Tibial artery (tissue), 4 donors: Measurements from ENCODE around the gene QPCT.

Experiments
- DNase-seq, 2 donors: peaks; one replicate each; pipeline ENCODE4 v3.0.0-alpha.2; 2019
- H3K27ac ChIP-seq, 2 donors: fragments of 200-600 bp; sonication (generic) in 1 of 2; 1 replicate in 1 of 2; 2 replicates in 1 of 2; pipeline ENCODE4 v1.5.1; 2018 to 2019; ENCODE audit warnings: mild to moderate bottlenecking in 1 of 2
- H3K27me3 ChIP-seq, 2 donors: fragments of 200-600 bp; sonication (generic) in 1 of 2; one replicate each; pipeline versions ENCODE4 v1.5.1 to v1.6.0; 2016 to 2019
- H3K36me3 ChIP-seq, 3 donors: fragments of 200-600 bp; sonication (generic) in 2 of 3; one replicate each; pipeline ENCODE4 v1.5.1; 2016 to 2019; ENCODE audit warnings: mild to moderate bottlenecking in 2 of 3
- H3K4me1 ChIP-seq, 4 donors: fragments of 200-600 bp; sonication (generic) in 2 of 4; 1 replicate in 3 of 4; 2 replicates in 1 of 4; pipeline ENCODE4 v1.5.1; 2016 to 2019
- H3K4me3 ChIP-seq, 2 donors: fragments of 200-600 bp; sonication (generic) in 1 of 2; 1 replicate in 1 of 2; 2 replicates in 1 of 2; pipeline ENCODE4 v1.5.1; 2018 to 2019; ENCODE audit warnings: mild to moderate bottlenecking in 2 of 2
- H3K9me3 ChIP-seq, 3 donors: fragments of 200-600 bp; sonication (generic) in 1 of 3; one replicate each; pipeline ENCODE4 v1.5.1; 2016 to 2019
- intact Hi-C: fragments of 100-400 bp; cut with DNase I; formaldehyde crosslinking; loops from one replicate; pipeline ENCODE4 v1.15.0; 2023; ENCODE audit warnings: low total_unique reads
- TF ChIP-seq, protein P1 (sequence below), 2 experiments: fragments of 200-600 bp in 1 of 2; fragments of 450-650 bp in 1 of 2; IDR thresholded peaks; one replicate each; pipeline ENCODE4 v1.5.1; 2017 to 2019; ENCODE audit warnings: antibody characterized with exemption in 2 of 2, mild to moderate bottlenecking in 1 of 2, moderate library complexity in 1 of 2

QPCT gene

DNA sequence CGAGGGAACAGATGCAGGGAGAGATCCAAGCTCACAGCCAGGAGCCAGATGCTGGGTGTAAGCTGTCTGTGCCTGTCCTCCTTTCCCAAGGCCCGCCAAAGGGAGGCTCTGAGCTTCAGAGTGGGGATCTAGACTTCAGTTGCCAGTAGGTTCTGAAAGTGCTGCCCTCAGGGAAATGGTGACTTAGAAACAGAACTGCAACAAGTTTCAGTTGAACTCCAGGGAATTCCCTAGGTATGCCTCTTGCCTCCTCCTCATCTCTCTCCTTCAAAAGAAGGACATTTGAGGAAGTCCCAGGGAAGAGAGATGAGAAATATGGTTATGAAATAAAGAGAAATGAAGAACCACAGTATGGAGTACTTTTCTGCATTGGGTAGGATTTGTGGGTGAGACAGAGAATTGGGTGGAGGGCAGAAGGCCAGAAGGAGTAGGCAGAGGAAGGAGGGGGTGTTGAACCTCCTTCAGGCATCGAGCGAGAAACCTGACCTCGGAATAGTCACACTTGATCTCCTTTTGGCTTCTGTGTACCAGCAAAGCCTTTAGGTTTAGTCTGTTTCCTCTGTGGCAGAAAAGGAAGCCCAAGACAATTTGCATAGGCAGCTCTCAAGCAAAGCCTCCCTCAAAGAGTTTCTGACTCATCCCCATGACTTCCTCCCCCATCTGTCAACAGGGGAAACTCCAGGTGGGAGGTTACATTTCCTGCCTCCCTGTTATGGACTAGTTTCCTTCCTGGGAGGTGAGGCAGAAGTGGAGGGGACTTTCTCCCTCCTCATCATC, 45.7 kb downstream of the QPCT start:
- Histone ChIP-seq H3K36me3 (no peaks in the 10 kb centered on the region), H3K4me3 (no peak overlapping the region), H3K4me1 (peaks cover 0 to 3% (median 0%) of the 10 kb centered on the region in 4 donors), H3K27ac (no peak overlapping the region), H3K27me3 (no peaks in the 10 kb centered on the region), H3K9me3 (no peaks in the 10 kb centered on the region)
- intact Hi-C loops: loop anchor here (5.0 kb wide), 1 partner anchor 447 kb away; no protein-coding TSS in a partner anchor
- TF ChIP-seq, protein P1, sequence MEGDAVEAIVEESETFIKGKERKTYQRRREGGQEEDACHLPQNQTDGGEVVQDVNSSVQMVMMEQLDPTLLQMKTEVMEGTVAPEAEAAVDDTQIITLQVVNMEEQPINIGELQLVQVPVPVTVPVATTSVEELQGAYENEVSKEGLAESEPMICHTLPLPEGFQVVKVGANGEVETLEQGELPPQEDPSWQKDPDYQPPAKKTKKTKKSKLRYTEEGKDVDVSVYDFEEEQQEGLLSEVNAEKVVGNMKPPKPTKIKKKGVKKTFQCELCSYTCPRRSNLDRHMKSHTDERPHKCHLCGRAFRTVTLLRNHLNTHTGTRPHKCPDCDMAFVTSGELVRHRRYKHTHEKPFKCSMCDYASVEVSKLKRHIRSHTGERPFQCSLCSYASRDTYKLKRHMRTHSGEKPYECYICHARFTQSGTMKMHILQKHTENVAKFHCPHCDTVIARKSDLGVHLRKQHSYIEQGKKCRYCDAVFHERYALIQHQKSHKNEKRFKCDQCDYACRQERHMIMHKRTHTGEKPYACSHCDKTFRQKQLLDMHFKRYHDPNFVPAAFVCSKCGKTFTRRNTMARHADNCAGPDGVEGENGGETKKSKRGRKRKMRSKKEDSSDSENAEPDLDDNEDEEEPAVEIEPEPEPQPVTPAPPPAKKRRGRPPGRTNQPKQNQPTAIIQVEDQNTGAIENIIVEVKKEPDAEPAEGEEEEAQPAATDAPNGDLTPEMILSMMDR (IDR thresholded peaks at IDR 0.05): no peak
- DNase-seq: no peak

GRCh38 chr2:37390777-37391176, 46.3 kb downstream of the QPCT start:
- no peak for DNase-seq
- TF ChIP-seq, protein P1 (IDR thresholded peaks at IDR 0.05): no peak
- H3K27me3 ChIP-seq: no peaks in the 10 kb centered on the region
- peaks cover 0 to 3% (median 0%) of the 10 kb centered on the region in 4 donors for H3K4me1 ChIP-seq
- H3K4me3 ChIP-seq: no peak overlapping the region
- no peaks in the 10 kb centered on the region for H3K9me3 ChIP-seq
- intact Hi-C loops: loop anchor here (5.0 kb wide), 1 partner anchor 447 kb away; no protein-coding TSS in a partner anchor
- H3K36me3 ChIP-seq: no peaks in the 10 kb centered on the region
- H3K27ac ChIP-seq: no peak overlapping the region

DNA sequence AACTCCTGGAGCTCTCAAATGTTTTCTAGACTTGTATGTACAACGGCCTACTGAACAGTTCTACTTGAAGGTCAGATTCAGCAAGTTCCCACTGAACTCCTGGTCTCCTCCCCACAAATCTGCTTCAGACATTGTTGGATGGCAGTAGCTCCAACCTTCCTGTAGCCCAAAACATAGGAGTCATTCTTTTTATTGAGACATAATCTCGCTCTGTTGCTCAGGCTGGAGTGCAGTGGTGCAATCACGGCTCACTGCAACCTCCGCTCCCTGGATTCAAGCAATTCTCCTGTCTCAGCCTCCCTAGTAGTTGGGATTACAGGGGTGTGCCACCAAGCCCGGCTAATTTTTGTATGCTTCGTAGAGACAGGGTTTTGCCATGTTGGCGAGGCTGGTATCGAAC, 47.3 kb downstream of the QPCT start:
- TF ChIP-seq, protein P1 (IDR thresholded peaks at IDR 0.05): no peak
- H3K4me3 ChIP-seq: no peak overlapping the region
- H3K9me3 ChIP-seq: no peaks in the 10 kb centered on the region
- H3K36me3 ChIP-seq: no peaks in the 10 kb centered on the region
- H3K27ac ChIP-seq: no peak overlapping the region
- H3K4me1 ChIP-seq: peaks cover 0 to 3% (median 0%) of the 10 kb centered on the region in 4 donors
- H3K27me3 ChIP-seq: no peaks in the 10 kb centered on the region
- intact Hi-C loops: loop anchor here (5.0 kb wide), 1 partner anchor 446 kb away; no protein-coding TSS in a partner anchor
- no peak for DNase-seq

GRCh38 chr2:37392428-37392827, 48.0 kb downstream of the QPCT start:
- no peak overlapping the region for H3K4me3 ChIP-seq
- H3K36me3 ChIP-seq: no peaks in the 10 kb centered on the region
- H3K27me3 ChIP-seq: no peaks in the 10 kb centered on the region
- H3K9me3 ChIP-seq: no peaks in the 10 kb centered on the region
- intact Hi-C loops: loop anchor here (5.0 kb wide), 1 partner anchor 445 kb away; no protein-coding TSS in a partner anchor
- H3K27ac ChIP-seq: no peak overlapping the region
- peaks cover 0 to 3% (median 0%) of the 10 kb centered on the region in 4 donors for H3K4me1 ChIP-seq
- no peak for DNase-seq
- TF ChIP-seq, protein P1 (IDR thresholded peaks at IDR 0.05): no peak

DNA sequence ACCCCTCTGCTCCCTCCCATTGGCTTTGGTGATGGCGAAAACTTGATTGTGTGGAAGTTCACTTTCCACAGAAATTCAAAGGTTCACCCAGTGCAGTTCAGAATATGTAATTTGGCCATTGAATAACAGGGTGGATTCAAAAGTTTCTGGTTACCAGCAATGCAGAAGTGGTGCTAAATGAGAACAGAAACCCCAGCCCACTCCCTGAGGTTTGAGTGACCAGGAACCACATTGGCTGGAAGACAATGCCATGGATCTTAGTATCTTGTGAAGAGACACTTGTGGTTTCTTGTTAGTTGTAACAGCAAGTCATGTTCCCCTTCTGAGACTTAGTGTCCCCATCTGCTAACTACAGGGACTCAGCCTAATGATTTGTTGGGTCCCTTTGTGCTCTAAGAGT, 49.8 kb downstream of the QPCT start:
- TF ChIP-seq, protein P1 (IDR thresholded peaks at IDR 0.05): no peak
- Histone ChIP-seq H3K4me1 (peaks cover 0 to 3% (median 0%) of the 10 kb centered on the region in 4 donors), H3K27me3 (no peaks in the 10 kb centered on the region), H3K36me3 (no peaks in the 10 kb centered on the region), H3K4me3 (no peak overlapping the region), H3K27ac (no peak overlapping the region), H3K9me3 (no peaks in the 10 kb centered on the region)
- intact Hi-C loops: loop anchor here (5.0 kb wide), 1 partner anchor 443 kb away; no protein-coding TSS in a partner anchor
- no peak for DNase-seq
